ENCODE measurements around the gene FBN3.

The FBN3 gene

GRCh38 chr19:8101311-8101710, 48.1 kb downstream of the FBN3 start:
- H3K4me3 ChIP-seq (replicated peaks; ENCODE audit: low read depth, low read length), result no peak overlapping the region
- TF ChIP-seq, protein P1, sequence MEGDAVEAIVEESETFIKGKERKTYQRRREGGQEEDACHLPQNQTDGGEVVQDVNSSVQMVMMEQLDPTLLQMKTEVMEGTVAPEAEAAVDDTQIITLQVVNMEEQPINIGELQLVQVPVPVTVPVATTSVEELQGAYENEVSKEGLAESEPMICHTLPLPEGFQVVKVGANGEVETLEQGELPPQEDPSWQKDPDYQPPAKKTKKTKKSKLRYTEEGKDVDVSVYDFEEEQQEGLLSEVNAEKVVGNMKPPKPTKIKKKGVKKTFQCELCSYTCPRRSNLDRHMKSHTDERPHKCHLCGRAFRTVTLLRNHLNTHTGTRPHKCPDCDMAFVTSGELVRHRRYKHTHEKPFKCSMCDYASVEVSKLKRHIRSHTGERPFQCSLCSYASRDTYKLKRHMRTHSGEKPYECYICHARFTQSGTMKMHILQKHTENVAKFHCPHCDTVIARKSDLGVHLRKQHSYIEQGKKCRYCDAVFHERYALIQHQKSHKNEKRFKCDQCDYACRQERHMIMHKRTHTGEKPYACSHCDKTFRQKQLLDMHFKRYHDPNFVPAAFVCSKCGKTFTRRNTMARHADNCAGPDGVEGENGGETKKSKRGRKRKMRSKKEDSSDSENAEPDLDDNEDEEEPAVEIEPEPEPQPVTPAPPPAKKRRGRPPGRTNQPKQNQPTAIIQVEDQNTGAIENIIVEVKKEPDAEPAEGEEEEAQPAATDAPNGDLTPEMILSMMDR (IDR thresholded peaks at IDR 0.05; ENCODE audit: low read length, missing control alignments), result no peak
- DNase-seq (ENCODE audit: low read depth), result no peak

- H3K4me3 ChIP-seq (replicated peaks; ENCODE audit: low read depth, low read length), result no peak overlapping the region
- DNase-seq (ENCODE audit: low read depth), result no peak
- TF ChIP-seq, protein P1 (IDR thresholded peaks at IDR 0.05; ENCODE audit: low read length, missing control alignments), result no peak
These were observed 51.5 kb downstream of the FBN3 start for GRCh38 chr19:8097681-8098567.

DNA sequence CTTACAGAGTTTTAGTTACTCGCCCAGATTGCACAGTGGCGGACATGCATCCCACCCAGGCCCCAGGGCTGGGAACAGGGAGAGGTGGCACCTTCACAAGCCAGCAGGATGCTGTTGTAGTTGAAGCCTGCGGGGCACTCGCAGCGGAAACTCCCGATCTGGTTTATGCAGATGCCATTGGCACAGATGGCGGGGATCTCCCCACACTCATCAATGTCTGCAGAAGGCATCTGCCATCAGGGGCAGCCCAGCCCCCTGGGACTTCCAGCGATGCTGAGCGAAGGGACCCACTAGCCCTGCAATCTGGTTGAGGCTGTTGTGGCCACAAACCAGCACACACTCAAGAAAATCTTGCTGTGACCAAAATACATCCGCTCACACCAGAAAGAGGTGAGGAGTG, 52.2 kb downstream of the FBN3 start:
- no peak for DNase-seq (ENCODE audit: low read depth)
- TF ChIP-seq, protein P1 (IDR thresholded peaks at IDR 0.05; ENCODE audit: low read length, missing control alignments), result no peak
- H3K4me3 ChIP-seq (replicated peaks; ENCODE audit: low read depth, low read length), result no peak overlapping the region

DNA sequence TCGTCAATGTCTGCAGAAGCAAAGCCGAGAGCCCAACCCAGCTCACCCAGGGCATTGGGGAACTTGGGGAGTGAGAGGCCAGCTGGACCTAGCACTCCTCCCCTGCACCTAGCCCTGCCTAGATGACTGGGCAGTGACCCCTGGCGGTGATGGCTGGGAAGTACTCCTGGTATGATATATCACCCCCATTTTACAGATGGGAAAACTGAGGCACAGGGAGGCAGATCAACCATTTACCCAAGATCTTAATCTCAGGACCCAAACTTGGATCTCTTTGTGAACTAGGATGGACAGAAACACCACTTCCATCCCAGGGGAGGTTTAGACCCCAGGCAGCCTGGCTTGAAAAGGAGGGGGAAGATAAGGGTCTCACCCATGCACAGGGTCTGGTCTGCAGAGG, 53.3 kb downstream of the FBN3 start:
- no peak overlapping the region for H3K4me3 ChIP-seq (replicated peaks; ENCODE audit: low read depth, low read length)
- TF ChIP-seq, protein P1 (IDR thresholded peaks at IDR 0.05; ENCODE audit: low read length, missing control alignments), result no peak
- DNase-seq (ENCODE audit: low read depth), result no peak

GRCh38 chr19:8095354-8095886, 54.0 kb downstream of the FBN3 start:
- no peak for DNase-seq (ENCODE audit: low read depth)
- TF ChIP-seq, protein P1 (IDR thresholded peaks at IDR 0.05; ENCODE audit: low read length, missing control alignments), result no peak
- no peak overlapping the region for H3K4me3 ChIP-seq (replicated peaks; ENCODE audit: low read depth, low read length)

GRCh38 chr19:8094336-8094735, 55.1 kb downstream of the FBN3 start:
- H3K4me3 ChIP-seq (replicated peaks; ENCODE audit: low read depth, low read length), result no peak overlapping the region
- no peak for DNase-seq (ENCODE audit: low read depth)
- TF ChIP-seq, protein P1 (IDR thresholded peaks at IDR 0.05; ENCODE audit: low read length, missing control alignments), result no peak

Measured in fibroblast of pulmonary artery (primary cell).